ENCODE data around the gene SIPA1L3. TPM values are rescaled to one million over a fixed set of nuclear protein-coding genes. Genes with fewer than 3 reads are reported as not detected.
A peak's percentile ranks its signal among the peaks of the same experiment; 100 is the strongest.

SIPA1L3 gene
- total and polyA plus RNA-seq, 2 of the 13 experiments (the other 11 are each of a cell fraction or from before 2014, with no cell fraction given), result 5.5 to 7.7 TPM

DNA sequence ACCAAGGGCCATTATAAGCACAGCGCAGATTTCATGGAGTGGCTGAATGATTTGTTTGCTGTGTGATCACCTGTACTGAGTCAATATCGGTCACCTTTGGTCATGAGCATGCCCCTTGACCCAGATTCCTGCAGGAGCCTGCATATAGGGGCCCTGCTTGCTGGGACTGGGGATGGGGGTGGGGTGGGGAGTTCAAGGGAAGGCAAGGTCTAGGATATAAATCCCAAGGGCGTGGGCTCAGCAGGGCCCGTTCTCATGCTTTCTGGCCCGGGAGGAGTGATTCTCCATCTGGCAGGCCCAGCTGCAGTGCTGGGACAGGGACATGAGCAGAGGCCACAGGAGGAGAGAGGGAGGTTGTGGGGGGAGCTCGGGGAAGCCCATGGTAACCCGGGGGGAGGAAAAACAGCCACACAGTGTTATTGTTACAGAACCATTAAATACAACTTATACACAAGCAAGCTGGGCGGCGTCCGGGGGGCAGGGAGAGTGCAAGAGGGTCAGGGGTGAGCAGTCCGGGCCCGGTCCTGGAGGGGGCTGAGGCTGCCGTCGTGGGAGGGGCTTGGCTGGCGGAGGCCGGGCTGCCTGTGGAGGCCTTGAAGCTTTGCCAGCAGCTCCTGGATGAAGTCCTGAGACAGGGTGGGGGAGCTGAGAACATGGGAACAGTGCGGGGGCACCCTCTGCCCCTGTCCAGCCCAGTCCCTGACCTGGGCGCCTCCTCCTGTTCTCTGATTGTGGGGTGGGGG lies 344.0 kb downstream of the SIPA1L3 start (continued):
- TF ChIP-seq, protein P1, sequence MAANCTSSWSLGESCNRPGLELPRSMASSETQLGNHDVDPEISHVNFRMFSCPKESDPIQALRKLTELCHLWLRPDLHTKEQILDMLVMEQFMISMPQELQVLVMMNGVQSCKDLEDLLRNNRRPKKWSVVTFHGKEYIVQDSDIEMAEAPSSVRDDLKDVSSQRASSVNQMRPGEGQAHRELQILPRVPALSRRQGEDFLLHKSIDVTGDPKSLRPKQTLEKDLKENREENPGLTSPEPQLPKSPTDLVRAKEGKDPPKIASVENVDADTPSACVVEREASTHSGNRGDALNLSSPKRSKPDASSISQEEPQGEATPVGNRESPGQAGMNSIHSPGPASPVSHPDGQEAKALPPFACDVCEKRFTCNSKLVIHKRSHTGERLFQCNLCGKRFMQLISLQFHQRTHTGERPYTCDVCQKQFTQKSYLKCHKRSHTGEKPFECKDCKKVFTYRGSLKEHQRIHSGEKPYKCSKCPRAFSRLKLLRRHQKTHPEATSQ (CRISPR knock-in tag; IDR thresholded peaks at IDR 0.05; ENCODE audit: borderline replicate concordance), result no peak
- TF ChIP-seq, protein P2, sequence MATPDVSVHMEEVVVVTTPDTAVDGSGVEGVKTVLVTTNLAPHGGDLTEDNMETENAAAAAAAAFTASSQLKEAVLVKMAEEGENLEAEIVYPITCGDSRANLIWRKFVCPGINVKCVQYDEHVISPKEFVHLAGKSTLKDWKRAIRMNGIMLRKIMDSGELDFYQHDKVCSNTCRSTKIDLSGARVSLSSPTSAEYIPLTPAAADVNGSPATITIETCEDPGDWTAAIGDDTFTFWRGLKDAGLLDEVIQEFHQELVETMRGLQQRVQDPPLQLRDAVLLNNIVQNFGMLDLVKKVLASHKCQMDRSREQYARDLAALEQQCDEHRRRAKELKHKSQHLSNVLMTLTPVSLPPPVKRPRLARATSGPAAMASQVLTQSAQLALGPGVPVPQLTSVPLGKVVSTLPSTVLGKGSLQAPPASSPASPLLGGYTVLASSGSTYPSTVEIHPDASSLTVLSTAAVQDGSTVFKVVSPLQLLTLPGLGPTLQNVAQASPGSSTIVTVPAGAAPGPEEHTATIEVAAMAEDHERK (CRISPR knock-in tag; IDR thresholded peaks at IDR 0.05; ENCODE audit: low read depth), result no peak
- peak; percentile 98 for TF ChIP-seq GFI1 (CRISPR knock-in tag; IDR thresholded peaks at IDR 0.05; ENCODE audit: borderline replicate concordance)
- peak; percentile 71 for TF ChIP-seq FOSL2 (CRISPR knock-in tag; IDR thresholded peaks at IDR 0.05)
- TF ChIP-seq PHF20 (CRISPR knock-in tag; IDR thresholded peaks at IDR 0.05), result no peak
- no peak for TF ChIP-seq ZNF781 (CRISPR knock-in tag; IDR thresholded peaks at IDR 0.05; ENCODE audit: borderline replicate concordance, not compliant biosample characterization)
- TF ChIP-seq, protein P3, sequence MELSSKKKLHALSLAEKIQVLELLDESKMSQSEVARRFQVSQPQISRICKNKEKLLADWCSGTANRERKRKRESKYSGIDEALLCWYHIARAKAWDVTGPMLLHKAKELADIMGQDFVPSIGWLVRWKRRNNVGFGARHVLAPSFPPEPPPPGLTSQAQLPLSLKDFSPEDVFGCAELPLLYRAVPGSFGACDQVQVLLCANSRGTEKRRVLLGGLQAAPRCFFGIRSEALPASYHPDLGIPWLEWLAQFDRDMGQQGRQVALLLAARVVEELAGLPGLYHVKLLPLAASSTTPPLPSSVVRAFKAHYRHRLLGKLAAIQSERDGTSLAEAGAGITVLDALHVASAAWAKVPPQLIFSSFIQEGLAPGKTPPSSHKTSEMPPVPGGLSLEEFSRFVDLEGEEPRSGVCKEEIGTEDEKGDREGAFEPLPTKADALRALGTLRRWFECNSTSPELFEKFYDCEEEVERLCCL (CRISPR knock-in tag; IDR thresholded peaks at IDR 0.05; ENCODE audit: borderline replicate concordance), result no peak
- TF ChIP-seq, protein P4, sequence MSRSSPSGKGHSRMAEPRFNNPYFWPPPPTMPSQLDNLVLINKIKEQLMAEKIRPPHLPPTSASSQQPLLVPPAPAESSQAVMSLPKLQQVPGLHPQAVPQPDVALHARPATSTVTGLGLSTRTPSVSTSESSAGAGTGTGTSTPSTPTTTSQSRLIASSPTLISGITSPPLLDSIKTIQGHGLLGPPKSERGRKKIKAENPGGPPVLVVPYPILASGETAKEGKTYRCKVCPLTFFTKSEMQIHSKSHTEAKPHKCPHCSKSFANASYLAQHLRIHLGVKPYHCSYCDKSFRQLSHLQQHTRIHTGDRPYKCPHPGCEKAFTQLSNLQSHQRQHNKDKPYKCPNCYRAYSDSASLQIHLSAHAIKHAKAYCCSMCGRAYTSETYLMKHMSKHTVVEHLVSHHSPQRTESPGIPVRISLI (CRISPR knock-in tag; IDR thresholded peaks at IDR 0.05; ENCODE audit: borderline replicate concordance), result 0 out of 2 replicates have a peak, but pooled peaks have one; percentile 30
- TF ChIP-seq, protein P5, sequence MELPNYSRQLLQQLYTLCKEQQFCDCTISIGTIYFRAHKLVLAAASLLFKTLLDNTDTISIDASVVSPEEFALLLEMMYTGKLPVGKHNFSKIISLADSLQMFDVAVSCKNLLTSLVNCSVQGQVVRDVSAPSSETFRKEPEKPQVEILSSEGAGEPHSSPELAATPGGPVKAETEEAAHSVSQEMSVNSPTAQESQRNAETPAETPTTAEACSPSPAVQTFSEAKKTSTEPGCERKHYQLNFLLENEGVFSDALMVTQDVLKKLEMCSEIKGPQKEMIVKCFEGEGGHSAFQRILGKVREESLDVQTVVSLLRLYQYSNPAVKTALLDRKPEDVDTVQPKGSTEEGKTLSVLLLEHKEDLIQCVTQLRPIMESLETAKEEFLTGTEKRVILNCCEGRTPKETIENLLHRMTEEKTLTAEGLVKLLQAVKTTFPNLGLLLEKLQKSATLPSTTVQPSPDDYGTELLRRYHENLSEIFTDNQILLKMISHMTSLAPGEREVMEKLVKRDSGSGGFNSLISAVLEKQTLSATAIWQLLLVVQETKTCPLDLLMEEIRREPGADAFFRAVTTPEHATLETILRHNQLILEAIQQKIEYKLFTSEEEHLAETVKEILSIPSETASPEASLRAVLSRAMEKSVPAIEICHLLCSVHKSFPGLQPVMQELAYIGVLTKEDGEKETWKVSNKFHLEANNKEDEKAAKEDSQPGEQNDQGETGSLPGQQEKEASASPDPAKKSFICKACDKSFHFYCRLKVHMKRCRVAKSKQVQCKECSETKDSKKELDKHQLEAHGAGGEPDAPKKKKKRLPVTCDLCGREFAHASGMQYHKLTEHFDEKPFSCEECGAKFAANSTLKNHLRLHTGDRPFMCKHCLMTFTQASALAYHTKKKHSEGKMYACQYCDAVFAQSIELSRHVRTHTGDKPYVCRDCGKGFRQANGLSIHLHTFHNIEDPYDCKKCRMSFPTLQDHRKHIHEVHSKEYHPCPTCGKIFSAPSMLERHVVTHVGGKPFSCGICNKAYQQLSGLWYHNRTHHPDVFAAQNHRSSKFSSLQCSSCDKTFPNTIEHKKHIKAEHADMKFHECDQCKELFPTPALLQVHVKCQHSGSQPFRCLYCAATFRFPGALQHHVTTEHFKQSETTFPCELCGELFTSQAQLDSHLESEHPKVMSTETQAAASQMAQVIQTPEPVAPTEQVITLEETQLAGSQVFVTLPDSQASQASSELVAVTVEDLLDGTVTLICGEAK (IDR thresholded peaks at IDR 0.05), result no peak
- TF ChIP-seq, protein P5 (CRISPR knock-in tag; IDR thresholded peaks at IDR 0.05), result no peak
- peak; percentile 45; the same call in 1 of the 2 replicates for TF ChIP-seq BHLHE40 (IDR thresholded peaks at IDR 0.05; ENCODE audit: low read length)
- TF ChIP-seq HOXA3 (CRISPR knock-in tag; IDR thresholded peaks at IDR 0.05), result peak; percentile 12; the same call in 1 of the 2 replicates
